ENCODE data around the gene HMX2. TPM values are rescaled to one million over a fixed set of nuclear protein-coding genes. Genes with fewer than 3 reads are reported as not detected.

HMX2 gene
- polyA plus RNA-seq, 1 donor from 2014 or later, result not detected

GRCh38 chr10:123154711-123155505, 7.0 kb downstream of the HMX2 start:
- H3K9me2 ChIP-seq (ENCODE audit: insufficient read depth, low read length), result no peaks in the 10 kb centered on the region
- peaks cover 25% of the 10 kb centered on the region for H3K79me2 ChIP-seq (replicated peaks; ENCODE audit: insufficient read depth, low read length)
- no peaks in the 10 kb centered on the region for H4K20me1 ChIP-seq (ENCODE audit: insufficient read depth)
- peak overlapping the region; percentile 79 for H3K4me3 ChIP-seq (ENCODE audit: low read length)
- H3K27me3 ChIP-seq (ENCODE audit: insufficient read depth, low read depth, low read length), result peaks cover 37% of the 10 kb centered on the region
- peak overlapping the region; percentile 83 for H2AFZ ChIP-seq (ENCODE audit: low read depth, low read length)
- peak overlapping the region; percentile 84 for H3K9ac ChIP-seq (ENCODE audit: low read length)
- H3K9me3 ChIP-seq (ENCODE audit: low read length), result no peaks in the 10 kb centered on the region
- H3K4me2 ChIP-seq (ENCODE audit: low read length), result peak overlapping the region; percentile 11
- no peak for TF ChIP-seq SMC3 (conservative IDR thresholded peaks at IDR 0.05; ENCODE audit: poor library complexity)
- TF ChIP-seq MXI1 (conservative IDR thresholded peaks at IDR 0.05; ENCODE audit: poor library complexity, severe bottlenecking), result peak; percentile 57
- no peaks in the 10 kb centered on the region for H3F3A ChIP-seq (ENCODE audit: insufficient read depth, low read length, poor library complexity, severe bottlenecking)
- peaks cover 11% of the 10 kb centered on the region for H3K36me3 ChIP-seq (ENCODE audit: insufficient read depth, low read length)
- peak overlapping the region; percentile 53 for H3K27ac ChIP-seq (ENCODE audit: low read length)

DNA sequence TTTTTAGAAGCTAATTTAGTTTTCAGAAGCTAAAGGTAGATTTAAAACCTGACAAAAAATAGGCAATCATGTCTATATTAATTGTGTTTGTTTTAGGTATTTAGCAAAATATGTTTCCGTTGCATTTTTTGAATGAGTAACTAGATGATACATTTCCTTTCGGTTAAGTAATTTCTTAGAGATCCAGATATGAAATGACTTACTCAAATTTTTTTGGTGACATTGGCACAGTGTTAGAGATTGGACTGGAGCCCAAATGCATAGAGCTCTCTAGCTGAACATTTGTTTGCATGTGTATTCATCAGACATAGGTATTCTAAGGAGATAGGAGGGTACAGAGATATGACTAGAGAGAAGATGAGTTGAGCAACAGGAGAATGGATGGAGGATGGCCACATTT, 8.1 kb downstream of the HMX2 start:
- Histone ChIP-seq H3K27me3 (ENCODE audit: insufficient read depth, low read depth, low read length) (peaks cover 25% of the 10 kb centered on the region), H3K4me3 (ENCODE audit: low read length) (peak overlapping the region; percentile 79), H4K20me1 (ENCODE audit: insufficient read depth) (no peaks in the 10 kb centered on the region), H3K9me2 (ENCODE audit: insufficient read depth, low read length) (no peaks in the 10 kb centered on the region), H3K79me2 (replicated peaks; ENCODE audit: insufficient read depth, low read length) (peaks cover 33% of the 10 kb centered on the region), H3K27ac (ENCODE audit: low read length) (no peak overlapping the region), H2AFZ (ENCODE audit: low read depth, low read length) (no peak overlapping the region), H3F3A (ENCODE audit: insufficient read depth, low read length, poor library complexity, severe bottlenecking) (no peaks in the 10 kb centered on the region), H3K9ac (ENCODE audit: low read length) (no peak overlapping the region), H3K4me2 (ENCODE audit: low read length) (peak overlapping the region; percentile 11), H3K9me3 (ENCODE audit: low read length) (no peaks in the 10 kb centered on the region), H3K36me3 (ENCODE audit: insufficient read depth, low read length) (peaks cover 11% of the 10 kb centered on the region)
- TF ChIP-seq CTCF (IDR thresholded peaks at IDR 0.05; ENCODE audit: poor library complexity, severe bottlenecking), result no peak

DNA sequence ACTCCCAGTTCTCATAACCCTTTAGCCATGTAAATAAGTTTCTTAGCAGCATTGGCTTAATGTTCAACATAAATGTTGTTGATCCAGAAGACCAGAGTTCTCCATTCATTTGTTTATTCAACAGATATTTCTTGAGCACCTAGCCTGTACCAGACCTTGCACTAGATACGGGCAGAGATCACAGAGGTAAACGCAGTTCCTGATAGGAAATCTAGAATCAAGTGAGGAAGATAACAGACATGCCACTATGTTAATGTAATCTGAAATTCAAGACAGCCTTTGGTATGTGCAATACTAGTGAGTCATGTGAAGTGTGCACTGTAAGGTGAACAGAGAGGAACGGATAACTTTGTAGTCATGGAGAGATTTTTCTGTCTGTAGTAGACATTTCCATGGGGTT, 9.3 kb downstream of the HMX2 start:
- Histone ChIP-seq H3K4me2 (ENCODE audit: low read length) (no peak overlapping the region), H4K20me1 (ENCODE audit: insufficient read depth) (no peaks in the 10 kb centered on the region), H3K27me3 (ENCODE audit: insufficient read depth, low read depth, low read length) (peaks cover 14% of the 10 kb centered on the region), H3K27ac (ENCODE audit: low read length) (no peak overlapping the region), H3K9me2 (ENCODE audit: insufficient read depth, low read length) (no peaks in the 10 kb centered on the region), H3K4me3 (ENCODE audit: low read length) (no peak overlapping the region), H3K36me3 (ENCODE audit: insufficient read depth, low read length) (peaks cover 14% of the 10 kb centered on the region), H3K9ac (ENCODE audit: low read length) (no peak overlapping the region), H3K9me3 (ENCODE audit: low read length) (no peaks in the 10 kb centered on the region), H3F3A (ENCODE audit: insufficient read depth, low read length, poor library complexity, severe bottlenecking) (no peaks in the 10 kb centered on the region), H3K79me2 (replicated peaks; ENCODE audit: insufficient read depth, low read length) (peaks cover 33% of the 10 kb centered on the region), H2AFZ (ENCODE audit: low read depth, low read length) (no peak overlapping the region)
- no peak for TF ChIP-seq EP300 (conservative IDR thresholded peaks at IDR 0.05; ENCODE audit: poor library complexity, severe bottlenecking)
- TF ChIP-seq POLR2AphosphoS5 (IDR thresholded peaks at IDR 0.05), result no peak
- no peak for TF ChIP-seq TAF1 (IDR thresholded peaks at IDR 0.05; ENCODE audit: low read depth)
- TF ChIP-seq REST (IDR thresholded peaks at IDR 0.05; ENCODE audit: borderline replicate concordance), result no peak
- no peak for TF ChIP-seq CTCF (IDR thresholded peaks at IDR 0.05; ENCODE audit: poor library complexity, severe bottlenecking)
- no peak for TF ChIP-seq EZH2 (IDR thresholded peaks at IDR 0.05; ENCODE audit: borderline replicate concordance, insufficient read depth, low read length, poor library complexity, severe bottlenecking)

Measured in neural cell (in vitro differentiated cells).